Activated T-cell treated with anti-CD3 and anti-CD28 coated beads, Interleukin-2, amount 50 U/mL, for 4 hours (primary cell): ENCODE results near the gene EIF3CL. TPM values are rescaled to one million over a fixed set of nuclear protein-coding genes. Genes with fewer than 3 reads are reported as not detected.
"Not testable (repeated sequence)": the region's sequence is repeated elsewhere in the genome, so short reads cannot be mapped to it uniquely, and the experiment has no call there.

Experiments used
- ATAC-seq, 2 donors: fragments of 200-7000 bp; cut with Tn5 transposase; one replicate each; pipeline ENCODE4 v1.10.0; 2021
- DNase-seq: peaks from one replicate; pipeline ENCODE4 v3.0.0-alpha.2; 2020
- H3K27me3 Mint-ChIP-seq: one replicate; pipeline ENCODE4 v1.8.0; 2021; ENCODE audit warnings: low read depth, mixed read lengths
- H3K36me3 Mint-ChIP-seq: one replicate; pipeline ENCODE4 v1.8.0; 2022; ENCODE audit warnings: mixed read lengths; ENCODE audit not compliant: insufficient read depth
- H3K4me1 Mint-ChIP-seq: one replicate; pipeline ENCODE4 v1.8.0; 2021; ENCODE audit warnings: low read depth, mixed read lengths
- H3K4me3 Mint-ChIP-seq: one replicate; pipeline ENCODE4 v1.8.0; 2021; ENCODE audit warnings: mild to moderate bottlenecking, moderate library complexity, mixed read lengths
- H3K9me3 Mint-ChIP-seq: one replicate; pipeline ENCODE4 v1.8.0; 2021; ENCODE audit warnings: mixed read lengths
- total RNA-seq, 3 donors: library from RNA; stranded (reverse); gene quantifications; one replicate each; pipeline ENCODE4 v1.2.1, GENCODE V29; 2021

The EIF3CL gene
- 100 to 1,000 TPM; 148 to 270 (median 236) TPM for total RNA-seq

- H3K4me3 Mint-ChIP-seq, result peak within 1 kb of the TSS; percentile 78
- not testable (repeated sequence) for DNase-seq, H3K4me1 Mint-ChIP-seq, H3K9me3 Mint-ChIP-seq, H3K27me3 Mint-ChIP-seq, H3K36me3 Mint-ChIP-seq
- peak; percentile 100 for ATAC-seq
Measured at GRCh38 chr16:28403220-28404072, at the start of gene EIF3CL. TSS of gene EIF3CL (minus strand) at chr16:28403841. CDS start at chr16:28403618, 223 bp downstream.

- not testable (repeated sequence) for H3K9me3 Mint-ChIP-seq, H3K27me3 Mint-ChIP-seq, ATAC-seq, H3K36me3 Mint-ChIP-seq, H3K4me3 Mint-ChIP-seq, H3K4me1 Mint-ChIP-seq, DNase-seq
Measured at GRCh38 chr16:28447081-28447480, 43.4 kb upstream of the EIF3CL start.

GRCh38 chr16:28446388-28446787, 42.7 kb upstream of the EIF3CL start:
- H3K4me1 Mint-ChIP-seq, H3K9me3 Mint-ChIP-seq, DNase-seq, ATAC-seq, H3K27me3 Mint-ChIP-seq, H3K4me3 Mint-ChIP-seq, H3K36me3 Mint-ChIP-seq: not testable (repeated sequence)

GRCh38 chr16:28443943-28444342, 40.3 kb upstream of the EIF3CL start:
- H3K27me3 Mint-ChIP-seq, ATAC-seq, H3K4me1 Mint-ChIP-seq, H3K4me3 Mint-ChIP-seq, H3K9me3 Mint-ChIP-seq, H3K36me3 Mint-ChIP-seq, DNase-seq: not testable (repeated sequence)

GRCh38 chr16:28438899-28439298, 35.3 kb upstream of the EIF3CL start:
- H3K4me3 Mint-ChIP-seq, DNase-seq, ATAC-seq, H3K36me3 Mint-ChIP-seq, H3K9me3 Mint-ChIP-seq, H3K4me1 Mint-ChIP-seq, H3K27me3 Mint-ChIP-seq: not testable (repeated sequence)

- not testable (repeated sequence) for ATAC-seq, H3K27me3 Mint-ChIP-seq, DNase-seq, H3K36me3 Mint-ChIP-seq, H3K4me3 Mint-ChIP-seq, H3K9me3 Mint-ChIP-seq, H3K4me1 Mint-ChIP-seq
Measured at GRCh38 chr16:28435340-28435739, 31.7 kb upstream of the EIF3CL start.

GRCh38 chr16:28426060-28426680, 22.5 kb upstream of the EIF3CL start:
- not testable (repeated sequence) for H3K27me3 Mint-ChIP-seq, H3K4me3 Mint-ChIP-seq, H3K9me3 Mint-ChIP-seq, DNase-seq, H3K4me1 Mint-ChIP-seq, H3K36me3 Mint-ChIP-seq
- peak; percentile 79 to 87 for ATAC-seq

- ATAC-seq, DNase-seq, H3K9me3 Mint-ChIP-seq, H3K36me3 Mint-ChIP-seq, H3K4me1 Mint-ChIP-seq, H3K27me3 Mint-ChIP-seq, H3K4me3 Mint-ChIP-seq: not testable (repeated sequence)
Measured at GRCh38 chr16:28421071-28421750, 17.6 kb upstream of the EIF3CL start.

- H3K4me3 Mint-ChIP-seq, ATAC-seq, H3K4me1 Mint-ChIP-seq, H3K36me3 Mint-ChIP-seq, H3K9me3 Mint-ChIP-seq, H3K27me3 Mint-ChIP-seq, DNase-seq: not testable (repeated sequence)
Measured at GRCh38 chr16:28417033-28417432, 13.4 kb upstream of the EIF3CL start.

GRCh38 chr16:28414530-28414929, 10.9 kb upstream of the EIF3CL start:
- not testable (repeated sequence) for H3K4me3 Mint-ChIP-seq, H3K4me1 Mint-ChIP-seq, H3K9me3 Mint-ChIP-seq, H3K27me3 Mint-ChIP-seq, DNase-seq, H3K36me3 Mint-ChIP-seq, ATAC-seq

- H3K4me1 Mint-ChIP-seq, H3K36me3 Mint-ChIP-seq, DNase-seq, H3K9me3 Mint-ChIP-seq, H3K27me3 Mint-ChIP-seq, H3K4me3 Mint-ChIP-seq, ATAC-seq: not testable (repeated sequence)
Measured at GRCh38 chr16:28413585-28413984, 9.9 kb upstream of the EIF3CL start.

GRCh38 chr16:28392054-28392453, 11.6 kb downstream of the EIF3CL start:
- H3K4me1 Mint-ChIP-seq, H3K9me3 Mint-ChIP-seq, H3K4me3 Mint-ChIP-seq, DNase-seq, H3K27me3 Mint-ChIP-seq, ATAC-seq, H3K36me3 Mint-ChIP-seq: not testable (repeated sequence)

GRCh38 chr16:28382177-28382867, 21.3 kb downstream of the EIF3CL start:
- H3K9me3 Mint-ChIP-seq, H3K4me3 Mint-ChIP-seq, ATAC-seq, DNase-seq, H3K36me3 Mint-ChIP-seq, H3K4me1 Mint-ChIP-seq, H3K27me3 Mint-ChIP-seq: not testable (repeated sequence)

GRCh38 chr16:28377822-28378221, 25.8 kb downstream of the EIF3CL start:
- H3K4me1 Mint-ChIP-seq, H3K27me3 Mint-ChIP-seq, H3K36me3 Mint-ChIP-seq, H3K4me3 Mint-ChIP-seq, H3K9me3 Mint-ChIP-seq, ATAC-seq, DNase-seq: not testable (repeated sequence)
